ENCODE measurements around the gene CCDC82. TPM values are rescaled to one million over a fixed set of nuclear protein-coding genes. Genes with fewer than 3 reads are reported as not detected.
"Not testable (repeated sequence)": the region's sequence is repeated elsewhere in the genome, so short reads cannot be mapped to it uniquely, and the experiment has no call there.

CCDC82 gene
- 10 to 100 TPM; 37.4 to 38.7 TPM for total RNA-seq
- 10 to 100 TPM; 29.3 to 39.0 TPM for polyA plus RNA-seq
- long read RNA-seq, donor 1, full-length matches to known transcripts: 21 of 38 reads
- long read RNA-seq, donor 1, partial matches to known transcripts: 10 of 38 reads
- long read RNA-seq, donor 1, other reads (novel, unspliced or antisense): 7 of 38 reads
- long read RNA-seq, donor 2, full-length matches to known transcripts: 28 of 36 reads
- long read RNA-seq, donor 2, partial matches to known transcripts: 2 of 36 reads
- long read RNA-seq, donor 2, other reads (novel, unspliced or antisense): 6 of 36 reads

DNA sequence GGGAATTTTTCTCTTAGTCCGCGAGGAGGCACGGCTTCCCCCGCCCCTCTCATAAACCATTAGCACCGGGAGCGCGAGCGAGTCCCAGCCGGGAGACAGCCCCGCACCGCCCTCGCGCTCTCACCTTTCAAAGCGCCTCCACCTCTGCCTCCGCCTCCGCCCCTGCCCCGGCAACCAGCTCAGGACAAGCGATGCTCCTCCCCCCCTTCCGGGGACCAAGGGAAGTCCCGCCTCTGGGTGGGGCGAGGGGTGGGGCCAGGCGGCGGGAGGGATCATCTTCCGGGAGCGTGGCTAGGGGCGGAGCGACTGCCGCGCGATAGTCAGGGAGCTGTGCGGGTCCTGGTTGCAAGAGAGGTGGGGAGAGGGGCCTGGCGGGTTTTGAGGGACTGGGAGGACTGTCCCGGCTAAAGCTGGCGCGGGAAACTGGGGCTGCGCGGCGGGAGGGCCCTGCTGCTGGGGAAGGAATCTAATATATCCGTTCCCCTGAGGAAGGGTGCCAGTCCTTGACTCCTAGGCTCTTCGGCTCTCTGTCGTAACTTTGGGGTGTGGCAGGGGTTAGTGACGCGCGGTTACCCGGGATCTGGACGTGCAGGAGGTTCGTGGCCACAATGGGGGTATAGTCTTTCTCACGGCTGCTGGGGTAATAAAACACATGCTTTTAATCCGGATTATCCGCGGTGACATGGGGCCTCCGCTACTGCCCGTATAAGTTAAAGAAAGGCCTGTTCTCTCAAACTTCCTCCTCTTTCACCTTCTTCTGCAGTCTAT is at the start of gene CCDC82, which contains the start of gene JRKL:
Gene CCDC82, minus strand, starts transcription at position 193 of the 768 bp plus-strand sequence. CDS start 5,165 bp downstream, outside the sequence.
Gene JRKL, plus strand, starts transcription at position 294 of the 768 bp plus-strand sequence. CDS start 637 bp downstream, outside the sequence.
- Histone ChIP-seq H3K4me1 (ENCODE audit: control insufficient read depth in 1 of 2, insufficient read depth in 2 of 2, low read length in 2 of 2) (peaks cover 0 to 3% of the 10 kb centered on the region in 2 donors), H3K4me3 (ENCODE audit: low read length in 2 of 2) (peak within 1 kb of the TSS; percentile 79 to 99), H3K9me3 (ENCODE audit: control insufficient read depth, low read length) (no peaks in the 10 kb centered on the region), H3K27ac (ENCODE audit: low read depth in 1 of 2, low read length in 2 of 2) (peak within 1 kb of the TSS in 1 of 2 donors; percentile 16), H3K36me3 (ENCODE audit: control insufficient read depth in 1 of 2, insufficient read depth in 2 of 2, low read length in 1 of 2) (no peaks in the 10 kb centered on the region), H3K27me3 (ENCODE audit: control insufficient read depth in 1 of 2, insufficient read depth in 2 of 2, low read length in 1 of 2) (no peaks in the 10 kb centered on the region)
- WGBS, 2 donors: 1% methylated on average over 49 to 53 of the region's 53 CpGs
- intact Hi-C loops (cut with DNase I): loop anchor here (5.0 to 10.0 kb wide), 2 partner anchors 538 to 545 kb away; no protein-coding TSS in a partner anchor
- ATAC-seq (ENCODE audit: low FRiP score): peak; percentile 100
- DNase-seq: peak; percentile 97 to 99

DNA sequence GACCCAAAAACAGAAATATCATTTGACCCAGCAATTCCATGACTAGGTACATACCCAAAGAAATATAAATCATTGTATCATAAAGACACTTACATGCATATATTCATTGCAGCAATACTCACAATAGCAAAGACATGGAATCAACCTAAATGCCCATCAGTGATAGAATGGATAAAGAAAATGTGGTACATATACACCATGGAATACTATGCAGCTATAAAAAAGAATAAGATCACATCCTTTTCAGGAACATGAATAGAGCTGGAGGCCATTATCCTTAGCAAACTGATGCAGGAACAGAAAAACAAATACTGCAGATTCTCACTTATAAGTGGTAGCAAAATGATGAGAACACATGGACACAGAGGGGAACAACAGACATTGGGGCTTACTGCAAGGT is 42.9 kb upstream of the CCDC82 start:
- H3K27me3 ChIP-seq (ENCODE audit: control insufficient read depth in 1 of 2, insufficient read depth in 2 of 2, low read length in 1 of 2); H3K4me3 ChIP-seq (ENCODE audit: low read length in 2 of 2); H3K36me3 ChIP-seq (ENCODE audit: control insufficient read depth in 1 of 2, insufficient read depth in 2 of 2, low read length in 1 of 2); intact Hi-C loops (cut with DNase I); DNase-seq; H3K4me1 ChIP-seq (ENCODE audit: control insufficient read depth in 1 of 2, insufficient read depth in 2 of 2, low read length in 2 of 2); H3K27ac ChIP-seq (ENCODE audit: low read depth in 1 of 2, low read length in 2 of 2); H3K9me3 ChIP-seq (ENCODE audit: control insufficient read depth, low read length); ATAC-seq (ENCODE audit: low FRiP score): not testable (repeated sequence)

DNA sequence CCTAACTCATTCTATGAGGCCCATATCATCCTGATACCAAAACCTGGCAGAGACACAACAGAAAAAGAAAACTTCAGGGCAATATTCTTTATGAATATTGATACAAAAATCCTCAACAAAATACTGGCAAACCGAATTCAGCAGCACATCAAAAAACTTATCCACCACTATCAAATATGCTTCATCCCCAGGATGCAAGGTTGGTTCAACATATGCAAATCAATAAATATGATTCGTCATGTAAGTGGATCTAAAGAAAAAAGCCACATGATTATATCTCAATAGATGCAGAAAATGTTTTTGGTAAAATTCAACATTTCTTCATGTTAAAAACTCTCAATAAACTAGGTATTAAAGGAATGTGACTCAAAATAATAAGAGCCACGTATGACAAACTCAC is 41.0 kb upstream of the CCDC82 start:
- intact Hi-C loops (cut with DNase I): no loop called here
- Histone ChIP-seq H3K27me3 (ENCODE audit: control insufficient read depth in 1 of 2, insufficient read depth in 2 of 2, low read length in 1 of 2) (no peaks in the 10 kb centered on the region), H3K9me3 (ENCODE audit: control insufficient read depth, low read length) (no peaks in the 10 kb centered on the region), H3K36me3 (ENCODE audit: control insufficient read depth in 1 of 2, insufficient read depth in 2 of 2, low read length in 1 of 2) (no peaks in the 10 kb centered on the region), H3K4me1 (ENCODE audit: control insufficient read depth in 1 of 2, insufficient read depth in 2 of 2, low read length in 2 of 2) (no peaks in the 10 kb centered on the region), H3K27ac (ENCODE audit: low read depth in 1 of 2, low read length in 2 of 2) (no peak overlapping the region), H3K4me3 (ENCODE audit: low read length in 2 of 2) (no peak overlapping the region)
- DNase-seq (no peak), ATAC-seq (ENCODE audit: low FRiP score) (no peak)
- WGBS, 2 donors: 63 to 80% methylated on average over 3 of the region's 3 CpGs

DNA sequence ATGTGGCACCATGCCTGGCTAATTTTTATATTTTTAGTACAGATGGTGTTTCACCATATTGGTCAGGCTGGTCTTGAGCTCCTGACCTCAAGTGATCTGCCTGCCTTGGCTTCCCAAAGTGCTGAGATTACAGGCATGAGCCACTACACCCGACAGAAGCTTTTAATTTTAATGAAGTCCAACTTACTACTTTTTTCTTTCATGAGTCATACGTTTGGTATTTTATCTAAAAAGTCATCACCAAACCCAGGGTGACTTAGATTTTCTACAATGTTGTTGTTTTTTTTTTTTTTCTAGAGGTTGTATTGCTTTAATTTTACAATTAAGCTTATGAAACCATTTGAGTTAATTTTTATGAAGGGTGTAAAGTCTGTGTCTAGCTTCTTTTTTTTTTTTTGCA is 35.0 kb upstream of the CCDC82 start:
- 17 to 38% methylated on average over 2 of the region's 2 CpGs for WGBS, 2 donors
- Histone ChIP-seq H3K36me3 (ENCODE audit: control insufficient read depth in 1 of 2, insufficient read depth in 2 of 2, low read length in 1 of 2) (no peaks in the 10 kb centered on the region), H3K4me1 (ENCODE audit: control insufficient read depth in 1 of 2, insufficient read depth in 2 of 2, low read length in 2 of 2) (no peaks in the 10 kb centered on the region), H3K27ac (ENCODE audit: low read depth in 1 of 2, low read length in 2 of 2) (no peak overlapping the region), H3K9me3 (ENCODE audit: control insufficient read depth, low read length) (no peaks in the 10 kb centered on the region), H3K27me3 (ENCODE audit: control insufficient read depth in 1 of 2, insufficient read depth in 2 of 2, low read length in 1 of 2) (no peaks in the 10 kb centered on the region), H3K4me3 (ENCODE audit: low read length in 2 of 2) (no peak overlapping the region)
- DNase-seq (no peak), ATAC-seq (ENCODE audit: low FRiP score) (no peak)
- intact Hi-C loops (cut with DNase I): loop anchor here (5.0 kb wide), 1 partner anchor 587 kb away; no protein-coding TSS in a partner anchor

GRCh38 chr11:96413408-96413807 is 23.7 kb upstream of the CCDC82 start:
- ATAC-seq (ENCODE audit: low FRiP score): no peak
- Histone ChIP-seq H3K36me3 (ENCODE audit: control insufficient read depth in 1 of 2, insufficient read depth in 2 of 2, low read length in 1 of 2) (no peaks in the 10 kb centered on the region), H3K4me1 (ENCODE audit: control insufficient read depth in 1 of 2, insufficient read depth in 2 of 2, low read length in 2 of 2) (no peaks in the 10 kb centered on the region), H3K9me3 (ENCODE audit: control insufficient read depth, low read length) (no peaks in the 10 kb centered on the region), H3K27ac (ENCODE audit: low read depth in 1 of 2, low read length in 2 of 2) (no peak overlapping the region), H3K27me3 (ENCODE audit: control insufficient read depth in 1 of 2, insufficient read depth in 2 of 2, low read length in 1 of 2) (peaks cover 0 to 2% of the 10 kb centered on the region in 2 donors), H3K4me3 (ENCODE audit: low read length in 2 of 2) (no peak overlapping the region)
- no peak for DNase-seq
- intact Hi-C loops (cut with DNase I): no loop called here

GRCh38 chr11:96412761-96413381 is 23.2 kb upstream of the CCDC82 start:
- peaks cover 0 to 2% of the 10 kb centered on the region in 2 donors for H3K27me3 ChIP-seq (ENCODE audit: control insufficient read depth in 1 of 2, insufficient read depth in 2 of 2, low read length in 1 of 2)
- DNase-seq (no peak), ATAC-seq (ENCODE audit: low FRiP score) (no peak)
- H3K4me1 ChIP-seq (ENCODE audit: control insufficient read depth in 1 of 2, insufficient read depth in 2 of 2, low read length in 2 of 2): no peaks in the 10 kb centered on the region
- intact Hi-C loops (cut with DNase I): no loop called here
- no peak overlapping the region for H3K27ac ChIP-seq (ENCODE audit: low read depth in 1 of 2, low read length in 2 of 2)
- no peaks in the 10 kb centered on the region for H3K36me3 ChIP-seq (ENCODE audit: control insufficient read depth in 1 of 2, insufficient read depth in 2 of 2, low read length in 1 of 2)
- H3K9me3 ChIP-seq (ENCODE audit: control insufficient read depth, low read length): no peaks in the 10 kb centered on the region
- WGBS, 2 donors: 75 to 83% methylated on average over 1 of the region's 1 CpG
- H3K4me3 ChIP-seq (ENCODE audit: low read length in 2 of 2): no peak overlapping the region

DNA sequence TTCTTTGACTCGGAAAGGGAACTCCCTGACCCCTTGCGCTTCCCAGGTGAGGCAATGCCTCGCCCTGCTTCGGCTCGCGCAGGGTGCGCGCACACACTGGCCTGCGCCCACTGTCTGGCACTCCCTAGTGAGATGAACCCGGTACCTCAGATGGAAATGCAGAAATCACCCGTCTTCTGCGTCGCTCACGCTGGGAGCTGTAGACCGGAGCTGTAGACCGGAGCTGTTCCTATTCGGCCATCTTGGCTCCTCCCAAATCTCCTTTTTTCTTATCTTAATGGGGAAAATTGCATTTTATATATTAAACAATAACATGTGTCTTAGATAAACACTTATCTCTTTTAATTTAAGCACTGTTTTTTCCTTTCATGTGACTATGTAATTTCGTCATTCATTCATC is 21.7 kb upstream of the CCDC82 start:
- H3K9me3 ChIP-seq (ENCODE audit: control insufficient read depth, low read length); H3K4me3 ChIP-seq (ENCODE audit: low read length in 2 of 2); H3K4me1 ChIP-seq (ENCODE audit: control insufficient read depth in 1 of 2, insufficient read depth in 2 of 2, low read length in 2 of 2); intact Hi-C loops (cut with DNase I); ATAC-seq (ENCODE audit: low FRiP score); DNase-seq; H3K27me3 ChIP-seq (ENCODE audit: control insufficient read depth in 1 of 2, insufficient read depth in 2 of 2, low read length in 1 of 2); H3K36me3 ChIP-seq (ENCODE audit: control insufficient read depth in 1 of 2, insufficient read depth in 2 of 2, low read length in 1 of 2); H3K27ac ChIP-seq (ENCODE audit: low read depth in 1 of 2, low read length in 2 of 2): not testable (repeated sequence)
- WGBS, 2 donors: 73 to 86% methylated on average over 16 to 18 of the region's 18 CpGs

- H3K27me3 ChIP-seq (ENCODE audit: control insufficient read depth in 1 of 2, insufficient read depth in 2 of 2, low read length in 1 of 2): no peaks in the 10 kb centered on the region
- no peak for ATAC-seq (ENCODE audit: low FRiP score)
- H3K27ac ChIP-seq (ENCODE audit: low read depth in 1 of 2, low read length in 2 of 2): no peak overlapping the region
- H3K9me3 ChIP-seq (ENCODE audit: control insufficient read depth, low read length): no peaks in the 10 kb centered on the region
- no peak overlapping the region for H3K4me3 ChIP-seq (ENCODE audit: low read length in 2 of 2)
- H3K4me1 ChIP-seq (ENCODE audit: control insufficient read depth in 1 of 2, insufficient read depth in 2 of 2, low read length in 2 of 2): no peaks in the 10 kb centered on the region
- intact Hi-C loops (cut with DNase I): no loop called here
- 91 to 92% methylated on average over 1 of the region's 1 CpG for WGBS, 2 donors
- no peak for DNase-seq
- no peaks in the 10 kb centered on the region for H3K36me3 ChIP-seq (ENCODE audit: control insufficient read depth in 1 of 2, insufficient read depth in 2 of 2, low read length in 1 of 2)
These were observed 11.0 kb upstream of the CCDC82 start for GRCh38 chr11:96400697-96401096.
